HS-5 (cell line): ENCODE data around the gene NTRK3.

Source experiments
- DNase-seq: peaks from one replicate; pipeline ENCODE4 v3.0.0-alpha.2; 2012; ENCODE audit warnings: low read depth

The NTRK3 gene

GRCh38 chr15:88230823-88231222 lies 25.7 kb downstream of the NTRK3 start:
- no peak for DNase-seq

GRCh38 chr15:88225461-88225860 lies 31.1 kb downstream of the NTRK3 start:
- no peak for DNase-seq

GRCh38 chr15:88223084-88223483 lies 33.5 kb downstream of the NTRK3 start:
- no peak for DNase-seq

GRCh38 chr15:88221836-88222235 lies 34.7 kb downstream of the NTRK3 start:
- no peak for DNase-seq

- no peak for DNase-seq
Measured at GRCh38 chr15:88220443-88221335, 35.9 kb downstream of the NTRK3 start.

GRCh38 chr15:88219623-88220022 lies 36.9 kb downstream of the NTRK3 start:
- DNase-seq, result no peak

- no peak for DNase-seq
Measured at GRCh38 chr15:88218557-88219221, 37.9 kb downstream of the NTRK3 start.

- no peak for DNase-seq
Measured at GRCh38 chr15:88215066-88215648, 41.4 kb downstream of the NTRK3 start.

GRCh38 chr15:88209111-88209510 lies 47.4 kb downstream of the NTRK3 start:
- DNase-seq, result no peak

GRCh38 chr15:88208396-88208795 lies 48.1 kb downstream of the NTRK3 start:
- DNase-seq, result no peak

- no peak for DNase-seq
Measured at GRCh38 chr15:88207565-88207964, 49.0 kb downstream of the NTRK3 start.

GRCh38 chr15:88204584-88204983 lies 52.0 kb downstream of the NTRK3 start:
- DNase-seq, result no peak

GRCh38 chr15:88202231-88202630 lies 54.3 kb downstream of the NTRK3 start:
- no peak for DNase-seq

GRCh38 chr15:88201207-88201606 lies 55.3 kb downstream of the NTRK3 start:
- DNase-seq, result no peak

- no peak for DNase-seq
Measured at GRCh38 chr15:88196961-88197360, 59.6 kb downstream of the NTRK3 start.

- DNase-seq, result no peak
Measured at GRCh38 chr15:88194162-88194561, 62.4 kb downstream of the NTRK3 start.

GRCh38 chr15:88193415-88193814 lies 63.1 kb downstream of the NTRK3 start:
- no peak for DNase-seq

GRCh38 chr15:88191812-88192165 lies 64.8 kb downstream of the NTRK3 start:
- DNase-seq, result no peak

GRCh38 chr15:88190232-88190631 lies 66.3 kb downstream of the NTRK3 start:
- DNase-seq, result no peak

GRCh38 chr15:88188300-88188699 lies 68.2 kb downstream of the NTRK3 start:
- no peak for DNase-seq

GRCh38 chr15:88187195-88187594 lies 69.3 kb downstream of the NTRK3 start:
- no peak for DNase-seq

GRCh38 chr15:88185584-88185983 lies 71.0 kb downstream of the NTRK3 start:
- no peak for DNase-seq

GRCh38 chr15:88181613-88182012 lies 74.9 kb downstream of the NTRK3 start:
- DNase-seq, result no peak
